Testis (tissue), 2 donors: ENCODE measurements around the gene RIIAD1.

ENCODE experiments used
- CTCF ChIP-seq, 3 experiments: fragments of 450-650 bp in 2 of 3; fragments of 200-600 bp in 1 of 3; sonication (generic) in 1 of 3; IDR thresholded peaks; one replicate each; pipeline ENCODE4 v1.5.1; 2016 to 2019; ENCODE audit warnings: antibody characterized with exemption in 3 of 3, mild to moderate bottlenecking in 2 of 3, moderate library complexity in 1 of 3
- POLR2A ChIP-seq: fragments of 450-650 bp; IDR thresholded peaks from one replicate; pipeline ENCODE4 v1.6.1; 2017; ENCODE audit warnings: antibody characterized with exemption, mild to moderate bottlenecking, moderate library complexity

- no peak for TF ChIP-seq CTCF (IDR thresholded peaks at IDR 0.05)
- no peak for TF ChIP-seq POLR2A
Measured at GRCh38 chr1:151774256-151774922, 53.1 kb downstream of the RIIAD1 start.
